GM18511 (cell line): ENCODE results near the gene FUBP1.
"Not testable (repeated sequence)": the region's sequence is repeated elsewhere in the genome, so short reads cannot be mapped to it uniquely, and the experiment has no call there.

ENCODE experiments used
- ATAC-seq: cut with Tn5 transposase; IDR thresholded peaks from one replicate; pipeline ENCODE4 v1.9.1; 2021; ENCODE audit warnings: mild to moderate bottlenecking, moderate library complexity; ENCODE audit not compliant: unreplicated experiment

The FUBP1 gene, protein sequence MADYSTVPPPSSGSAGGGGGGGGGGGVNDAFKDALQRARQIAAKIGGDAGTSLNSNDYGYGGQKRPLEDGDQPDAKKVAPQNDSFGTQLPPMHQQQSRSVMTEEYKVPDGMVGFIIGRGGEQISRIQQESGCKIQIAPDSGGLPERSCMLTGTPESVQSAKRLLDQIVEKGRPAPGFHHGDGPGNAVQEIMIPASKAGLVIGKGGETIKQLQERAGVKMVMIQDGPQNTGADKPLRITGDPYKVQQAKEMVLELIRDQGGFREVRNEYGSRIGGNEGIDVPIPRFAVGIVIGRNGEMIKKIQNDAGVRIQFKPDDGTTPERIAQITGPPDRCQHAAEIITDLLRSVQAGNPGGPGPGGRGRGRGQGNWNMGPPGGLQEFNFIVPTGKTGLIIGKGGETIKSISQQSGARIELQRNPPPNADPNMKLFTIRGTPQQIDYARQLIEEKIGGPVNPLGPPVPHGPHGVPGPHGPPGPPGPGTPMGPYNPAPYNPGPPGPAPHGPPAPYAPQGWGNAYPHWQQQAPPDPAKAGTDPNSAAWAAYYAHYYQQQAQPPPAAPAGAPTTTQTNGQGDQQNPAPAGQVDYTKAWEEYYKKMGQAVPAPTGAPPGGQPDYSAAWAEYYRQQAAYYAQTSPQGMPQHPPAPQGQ

DNA sequence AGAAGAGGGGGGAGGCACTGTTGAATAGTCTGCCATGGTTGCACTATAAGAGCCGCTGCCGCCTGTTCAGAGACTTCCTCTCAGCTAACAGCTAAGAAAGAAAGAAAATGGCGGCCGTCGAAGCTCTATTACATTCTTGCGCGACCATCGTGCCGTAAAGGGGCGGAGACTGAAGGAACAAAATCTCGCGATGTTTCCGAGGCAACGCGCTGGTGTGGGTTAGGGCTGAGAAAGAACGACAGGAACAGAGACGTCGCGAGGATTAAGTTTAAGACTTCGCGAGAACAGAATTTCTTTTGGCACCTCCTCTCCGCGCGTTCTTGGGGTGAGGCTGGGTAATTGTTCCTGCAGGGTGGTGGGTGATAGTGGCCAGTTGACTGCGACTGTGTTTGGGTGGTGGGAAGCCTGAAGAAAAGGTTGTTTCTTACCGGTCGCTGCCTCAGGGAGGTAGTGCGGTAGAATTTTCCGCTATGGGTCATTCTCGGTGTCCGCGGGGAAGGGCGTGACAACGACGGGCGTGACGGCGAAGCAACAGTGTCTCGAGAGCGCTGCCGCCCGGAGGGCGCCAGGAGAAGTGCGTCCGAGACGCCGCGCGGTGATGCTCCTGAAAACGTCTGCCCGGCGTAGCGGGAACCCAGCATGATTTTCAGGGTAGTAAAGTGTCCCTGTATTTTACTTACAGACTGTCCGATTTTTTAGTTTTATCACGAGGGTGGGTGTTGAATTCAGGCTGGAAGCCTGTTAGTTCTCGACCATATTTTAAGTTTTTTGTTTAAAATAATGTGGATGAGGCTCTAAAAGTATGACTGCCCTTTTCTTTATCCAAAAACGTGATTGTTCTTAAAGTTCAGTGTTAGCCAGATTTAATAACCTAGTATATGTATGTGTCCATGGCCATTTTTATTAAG lies at the start of gene FUBP1:
Gene FUBP1, minus strand, starts transcription at position 104 of the 908 bp plus-strand sequence. Its CDS starts 68 bp downstream, at position 36.
- ATAC-seq = peak; percentile 79

DNA sequence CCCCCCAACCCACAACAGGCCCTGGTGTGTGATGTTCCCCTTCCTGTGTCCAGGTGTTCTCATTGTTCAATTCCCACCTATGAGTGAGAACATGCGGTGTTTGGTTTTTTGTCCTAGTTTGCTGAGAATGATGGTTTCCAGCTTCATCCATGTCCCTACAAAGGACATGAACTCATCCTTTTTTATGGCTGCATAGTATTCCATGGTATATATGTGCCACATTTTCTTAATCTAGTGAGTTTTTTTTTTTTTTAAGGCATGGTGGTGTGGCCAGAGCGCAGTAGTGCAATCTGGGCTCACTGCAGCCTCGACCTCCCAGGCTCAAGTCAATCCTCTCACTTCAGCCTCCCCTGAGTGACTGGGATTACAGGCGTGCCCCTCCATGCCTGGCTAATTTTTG lies 42.3 kb upstream of the FUBP1 start:
- not testable (repeated sequence) for ATAC-seq

DNA sequence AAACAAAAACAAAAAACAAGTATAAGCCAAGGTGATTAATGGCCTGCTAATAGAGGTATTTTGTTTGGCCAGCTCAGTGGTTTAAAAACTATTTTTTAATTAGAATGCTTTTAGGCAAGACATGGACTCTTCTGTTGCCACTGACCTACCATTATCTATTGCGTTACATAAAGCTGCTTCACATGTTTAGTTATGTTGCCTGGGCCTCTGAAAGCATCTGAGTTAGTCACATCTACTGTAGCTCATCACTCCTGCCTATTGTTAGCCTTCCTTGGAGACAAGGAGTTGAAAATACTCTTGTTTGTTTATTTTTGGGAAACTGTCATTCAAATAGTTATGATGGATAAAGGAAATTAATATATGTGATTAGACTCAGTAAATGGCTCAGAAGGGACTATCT lies 40.2 kb upstream of the FUBP1 start:
- ATAC-seq = no peak

DNA sequence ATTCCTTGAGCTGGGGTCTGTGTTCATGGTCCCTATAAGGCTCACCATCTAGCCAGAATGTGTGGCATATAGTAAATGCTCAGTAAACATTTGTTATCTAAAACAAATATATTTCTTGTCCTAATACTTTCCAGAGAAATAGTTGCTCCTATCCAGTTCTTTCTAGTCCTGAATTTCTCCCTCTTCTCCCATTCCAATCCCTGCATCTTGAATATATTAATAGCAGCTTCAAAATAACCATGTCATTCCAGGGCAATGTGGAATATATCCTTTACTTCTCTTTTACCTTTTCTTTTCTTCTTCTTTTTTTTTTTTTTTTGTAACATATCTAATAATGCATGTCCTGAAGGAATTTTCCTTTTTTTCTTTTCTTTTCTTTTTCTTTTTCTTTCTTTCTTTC lies 36.3 kb upstream of the FUBP1 start:
- no peak for ATAC-seq

DNA sequence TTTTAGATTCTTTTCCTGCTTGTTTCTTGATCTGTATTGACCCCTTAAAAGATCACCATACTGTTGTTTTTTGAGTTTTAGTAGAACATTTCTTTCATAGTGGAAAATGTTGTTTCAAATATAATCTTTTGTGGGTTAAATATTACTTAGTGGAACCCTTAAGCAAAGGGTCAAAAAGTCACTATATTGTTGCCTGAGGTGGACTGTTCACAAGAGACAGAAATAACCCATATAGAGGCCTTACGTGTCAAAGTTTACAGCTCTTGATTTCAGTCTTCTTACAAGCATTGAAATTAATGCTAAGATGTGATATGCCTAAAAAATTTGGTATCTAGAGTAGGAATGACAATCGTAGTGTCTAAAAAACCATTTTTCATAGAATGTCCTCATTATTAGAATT lies 32.2 kb upstream of the FUBP1 start:
- ATAC-seq = peak; percentile 52

DNA sequence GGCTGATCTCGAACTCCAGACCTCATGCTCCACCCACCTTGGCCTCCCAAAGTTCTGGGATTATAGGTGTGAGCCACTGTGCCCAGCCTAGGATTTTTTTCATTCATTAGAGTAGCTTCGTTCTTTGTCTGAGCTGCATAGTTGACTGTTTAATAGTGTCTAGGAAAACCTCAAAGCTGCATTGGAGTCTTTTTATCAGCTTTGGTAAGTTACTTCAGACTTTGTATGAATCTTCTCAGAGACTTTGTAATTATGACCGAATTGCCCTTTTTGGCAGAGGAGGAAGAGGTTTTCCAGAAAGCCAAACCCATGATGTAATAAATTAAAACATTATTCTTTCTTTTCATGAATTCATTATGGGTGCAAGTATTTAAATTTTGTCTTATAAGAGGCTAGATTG lies 31.0 kb upstream of the FUBP1 start:
- ATAC-seq = no peak

DNA sequence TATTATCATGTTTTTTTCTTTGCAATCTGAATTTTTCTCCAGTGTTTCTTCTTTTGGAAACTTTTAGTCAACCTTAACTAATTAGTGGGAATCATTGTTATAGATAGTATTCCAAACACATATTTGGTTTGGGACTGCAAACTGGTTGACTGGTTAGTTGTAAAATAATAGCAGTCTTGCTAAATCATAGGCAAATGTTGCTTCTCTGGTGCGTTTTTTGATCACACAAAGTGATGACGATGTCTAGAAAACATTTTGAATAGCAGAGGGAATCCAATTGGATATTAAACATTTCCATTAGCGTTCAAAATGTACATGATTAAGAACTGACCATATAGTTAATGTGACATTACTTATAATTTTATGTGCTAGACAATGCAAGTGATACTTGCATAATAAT lies 30.4 kb upstream of the FUBP1 start:
- ATAC-seq = no peak

DNA sequence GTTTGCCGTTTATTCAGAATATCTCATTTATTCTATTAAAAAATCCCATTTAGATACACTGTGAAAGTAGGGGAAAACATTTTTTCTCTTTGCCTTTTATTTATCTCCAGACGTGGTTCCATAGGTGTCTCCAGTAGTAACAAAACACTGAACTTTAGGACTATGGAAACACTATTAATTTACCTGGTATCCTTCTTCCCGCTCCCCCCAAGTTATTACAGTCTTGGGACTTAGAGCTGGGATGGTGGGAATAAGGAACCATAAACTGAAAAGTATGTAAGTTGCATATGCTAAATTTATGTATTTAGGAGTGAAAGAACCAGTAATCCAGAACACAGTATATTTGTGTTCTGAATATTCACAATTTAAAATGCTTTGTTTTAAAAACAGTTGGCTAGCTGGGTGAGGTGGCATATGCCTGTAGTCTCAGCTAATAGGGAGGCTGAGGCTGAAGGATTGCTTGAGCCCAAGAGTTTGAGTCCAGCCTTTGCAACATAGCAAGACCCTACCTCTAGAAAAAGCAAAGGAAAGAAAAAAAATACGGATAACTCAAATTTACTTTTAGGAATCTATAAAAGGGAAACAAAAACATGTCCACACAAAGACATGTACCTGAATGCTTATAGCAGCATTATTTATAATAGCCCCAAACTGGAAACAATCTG lies 28.9 kb upstream of the FUBP1 start:
- ATAC-seq = no peak

DNA sequence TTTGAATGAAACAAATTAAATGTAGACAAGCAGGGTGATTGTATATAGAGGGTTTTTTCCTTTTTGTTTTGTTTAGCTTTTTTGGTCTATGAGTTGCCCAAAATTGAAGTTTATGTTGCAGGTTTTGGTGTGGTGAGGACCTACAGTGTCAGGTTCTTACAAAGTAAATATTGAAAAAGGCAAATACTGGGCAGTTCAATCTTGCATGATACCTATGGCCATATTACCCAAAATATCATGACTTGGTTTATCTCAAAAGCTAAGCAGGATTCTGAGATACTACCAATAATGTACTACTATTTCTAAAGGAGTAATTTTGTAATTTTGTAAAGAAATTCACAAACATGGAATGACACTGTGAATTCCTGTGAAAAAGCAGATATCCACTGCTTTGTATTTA lies 27.6 kb upstream of the FUBP1 start:
- no peak for ATAC-seq

DNA sequence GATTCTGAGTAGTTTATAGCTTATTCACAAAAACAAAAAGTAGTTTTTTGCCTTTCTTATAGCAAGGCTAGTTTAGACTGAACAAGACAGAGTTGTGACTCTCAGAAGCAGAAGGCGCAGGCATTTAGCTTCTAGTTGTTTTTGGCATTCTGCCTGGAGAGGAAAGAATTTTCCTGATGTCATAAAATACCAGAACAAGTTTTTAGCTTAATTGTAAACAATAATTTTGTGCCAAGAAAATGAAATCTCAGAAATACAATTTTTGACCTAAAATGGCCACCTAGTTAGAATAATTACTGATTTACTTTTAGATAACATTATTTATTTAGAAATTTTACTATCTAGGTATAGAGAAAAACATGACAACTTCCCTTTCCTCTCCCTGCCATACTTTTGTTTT lies 26.9 kb upstream of the FUBP1 start:
- no peak for ATAC-seq

DNA sequence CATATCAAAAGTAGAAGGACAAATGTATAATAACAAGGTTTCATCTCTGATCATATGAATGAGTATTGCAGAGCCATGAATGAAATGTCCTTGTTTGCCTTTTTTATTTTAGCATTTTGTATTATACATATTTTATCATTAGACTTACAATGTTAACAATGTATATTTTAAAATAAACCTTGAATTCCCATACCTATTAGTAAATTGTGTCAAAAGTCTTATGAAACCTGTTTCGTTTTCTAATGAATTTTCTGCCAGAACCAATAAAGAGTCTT lies 26.5 kb upstream of the FUBP1 start:
- no peak for ATAC-seq

DNA sequence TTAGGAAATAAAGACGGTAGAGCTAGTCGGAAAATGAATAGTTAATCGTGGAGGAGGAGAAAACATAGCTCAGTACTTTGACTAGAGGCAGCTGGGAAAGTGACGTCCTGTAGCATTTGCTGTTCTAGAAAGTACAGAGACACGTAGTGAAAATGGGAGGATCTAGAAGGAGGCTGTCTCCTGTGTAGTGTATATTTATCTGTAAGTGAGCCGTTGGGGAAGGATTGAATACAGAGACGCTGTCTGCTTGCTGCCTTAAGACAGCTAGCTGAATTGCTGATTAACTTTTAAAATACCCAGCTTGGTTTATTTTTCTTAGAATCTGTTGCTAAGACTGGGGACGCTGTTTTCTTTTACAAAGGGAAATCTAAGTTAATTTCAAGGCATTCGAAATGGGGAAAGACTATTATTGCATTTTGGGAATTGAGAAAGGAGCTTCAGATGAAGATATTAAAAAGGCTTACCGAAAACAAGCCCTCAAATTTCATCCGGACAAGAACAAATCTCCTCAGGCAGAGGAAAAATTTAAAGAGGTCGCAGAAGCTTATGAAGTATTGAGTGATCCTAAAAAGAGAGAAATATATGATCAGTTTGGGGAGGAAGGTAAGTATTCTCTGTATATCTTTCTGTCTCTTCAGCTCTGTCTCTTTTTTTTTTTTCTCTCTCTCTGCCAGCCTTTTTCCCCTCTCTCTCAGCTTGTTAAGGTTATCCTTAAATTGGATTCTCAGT lies 26.0 kb upstream of the FUBP1 start, which contains the start of gene DNAJB4:
Gene DNAJB4, plus strand, starts transcription at position 221 of the 729 bp plus-strand sequence. Its CDS starts 172 bp downstream, at position 393.
- peak; percentile 98 for ATAC-seq

DNA sequence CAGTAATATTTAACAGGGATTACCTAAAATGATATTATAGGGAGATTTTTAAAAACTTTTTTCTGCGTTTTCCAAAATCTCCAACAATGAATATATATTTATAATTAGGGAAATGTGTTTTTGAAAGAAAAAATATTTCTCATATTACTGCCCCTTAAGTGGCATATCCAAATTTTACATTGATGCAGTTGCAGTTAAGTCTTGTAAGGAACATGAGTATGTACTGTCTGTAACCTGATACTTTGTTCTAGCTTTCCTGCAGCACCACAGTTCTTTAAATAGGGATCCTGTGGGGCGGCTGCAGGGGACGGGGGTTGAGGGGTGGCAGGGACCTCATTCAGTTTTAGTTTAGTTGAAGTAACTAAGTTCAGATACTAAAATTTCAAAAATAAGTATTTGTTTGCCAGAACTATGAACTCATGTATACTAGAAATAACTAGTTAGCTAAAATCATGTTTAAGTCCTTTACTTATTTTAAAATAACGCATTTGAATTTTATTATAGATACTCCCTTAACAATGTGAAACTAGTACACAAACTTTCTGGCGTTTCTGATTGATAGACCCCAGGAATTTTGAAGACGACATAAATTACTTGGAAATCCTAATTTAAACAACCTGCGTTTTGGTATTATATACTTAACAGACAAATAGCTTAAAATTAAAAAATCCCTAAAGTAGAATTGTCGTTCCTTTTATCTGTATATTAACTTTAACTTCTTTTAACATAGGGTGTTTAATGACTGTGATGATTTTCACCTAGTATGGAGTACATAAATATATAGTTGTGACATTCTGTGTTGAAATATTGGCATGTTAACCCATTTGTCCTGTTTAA lies 25.2 kb upstream of the FUBP1 start:
- ATAC-seq = peak; percentile 59

DNA sequence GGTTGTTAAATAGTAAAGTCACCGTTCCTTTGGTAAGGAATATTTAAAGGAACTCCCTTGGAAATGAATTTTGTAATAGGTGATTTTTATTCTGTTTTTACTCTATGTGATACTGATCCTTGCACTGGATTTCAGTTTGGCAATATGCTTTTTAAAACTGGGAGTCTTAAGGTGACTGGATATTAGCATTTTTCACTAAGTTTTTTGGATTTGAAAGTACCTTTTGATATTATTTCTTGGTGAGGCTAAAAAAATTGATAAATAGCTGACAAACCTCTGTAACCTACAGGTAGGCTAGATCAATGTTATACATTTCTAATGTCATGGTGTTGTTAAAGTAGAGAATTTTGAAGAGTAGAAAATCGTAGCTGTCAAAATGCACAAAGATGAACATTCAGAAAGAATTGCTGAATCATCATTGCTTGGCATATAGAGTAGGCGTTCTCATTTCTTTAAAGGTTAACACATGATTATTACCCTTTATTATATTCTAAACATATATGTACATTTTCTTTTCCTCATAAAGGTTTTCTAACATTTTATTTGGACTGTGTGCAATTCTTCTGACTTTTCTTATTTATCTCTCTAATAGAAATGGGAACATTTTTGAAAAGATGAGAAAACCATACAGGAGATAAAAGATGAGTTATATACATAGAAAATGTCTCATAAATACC lies 24.3 kb upstream of the FUBP1 start:
- ATAC-seq = no peak

DNA sequence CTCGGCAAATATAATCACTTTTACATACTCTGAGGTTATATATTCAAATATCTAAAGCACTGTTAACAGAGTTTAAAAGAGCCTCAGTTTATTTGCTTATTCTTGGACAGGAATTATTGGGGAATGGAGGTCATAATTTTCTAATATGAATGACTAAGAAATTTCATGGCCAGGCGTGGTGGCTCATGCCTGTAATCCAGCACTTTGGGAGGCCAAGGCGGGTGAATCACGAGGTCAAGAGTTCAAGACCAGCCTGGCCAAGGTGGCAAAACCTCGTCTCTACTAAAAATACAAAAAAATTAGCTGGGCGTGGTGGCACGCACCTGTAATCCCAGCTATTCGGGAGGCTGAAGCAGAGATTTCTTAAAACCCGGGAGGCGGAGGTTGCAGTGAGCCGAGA lies 21.7 kb upstream of the FUBP1 start:
- ATAC-seq = not testable (repeated sequence)

DNA sequence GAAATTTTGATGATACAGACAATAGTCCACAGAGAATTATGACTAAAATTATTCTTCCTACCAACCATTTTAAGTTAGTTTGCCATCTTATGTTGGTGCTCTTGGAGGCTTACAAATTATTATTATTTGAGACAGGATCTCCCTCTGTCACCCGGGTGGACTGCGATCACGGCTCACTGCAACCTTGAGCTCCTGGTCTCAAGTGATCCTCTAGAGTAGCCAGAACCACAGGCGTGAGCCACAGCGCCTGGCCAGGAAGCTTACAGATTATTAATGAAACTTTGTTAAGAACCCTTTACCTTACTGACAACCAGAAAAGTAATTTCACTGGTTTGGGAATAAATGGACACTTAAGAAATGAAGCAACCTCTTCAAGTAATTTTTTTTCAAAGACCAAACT lies 17.9 kb upstream of the FUBP1 start:
- ATAC-seq = no peak

DNA sequence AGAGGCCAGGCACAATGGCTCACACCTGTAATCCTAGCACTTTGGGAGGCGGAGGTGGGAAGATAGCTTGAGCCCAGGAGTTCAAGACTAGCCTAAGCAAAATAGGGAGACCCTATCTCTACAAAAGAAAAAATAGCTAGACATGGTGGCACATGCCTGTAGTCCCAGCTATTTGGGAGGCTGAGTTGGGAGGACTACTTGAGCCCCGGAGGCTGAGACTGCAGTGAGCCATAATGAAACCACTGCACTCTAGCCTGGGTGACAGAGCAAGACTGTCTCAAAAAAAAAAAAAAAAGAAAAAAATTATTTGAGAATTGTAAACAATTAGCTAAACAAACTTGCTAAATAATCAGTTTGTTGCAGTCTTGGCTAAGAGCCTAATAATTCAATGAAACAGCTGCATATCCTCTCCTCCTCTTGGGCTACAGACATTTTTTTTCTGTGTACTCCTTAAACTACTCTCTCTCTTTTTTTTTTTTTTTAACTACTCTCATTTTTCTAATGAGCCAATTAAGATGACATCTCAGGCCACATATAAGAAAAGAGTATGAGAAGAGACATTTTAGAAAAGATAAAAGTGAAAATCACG lies 15.3 kb upstream of the FUBP1 start:
- ATAC-seq = no peak

DNA sequence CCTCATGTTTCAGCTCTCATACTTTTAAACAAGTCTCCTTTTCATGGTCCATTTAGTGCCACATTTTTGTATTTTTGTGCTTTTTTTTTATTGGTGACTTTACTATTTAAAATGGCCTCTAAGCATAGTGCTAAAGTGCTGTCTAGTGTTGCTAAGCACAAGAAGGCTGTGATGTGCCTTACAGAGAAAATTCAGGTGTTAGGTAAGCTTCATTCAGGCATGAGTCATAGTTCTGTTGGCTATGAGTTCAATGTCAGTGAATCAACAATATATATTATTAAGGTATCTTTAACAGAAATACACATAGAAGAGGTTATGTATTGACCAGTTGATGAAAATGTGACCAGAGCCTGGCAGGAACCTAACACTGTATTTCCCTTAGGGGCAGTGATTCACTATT lies 12.8 kb upstream of the FUBP1 start:
- ATAC-seq = no peak
